ENCODE data around the gene CST3. TPM values are rescaled to one million over a fixed set of nuclear protein-coding genes. Genes with fewer than 3 reads are reported as not detected.

CST3 gene
- total and polyA plus RNA-seq, 7 donors = 344 to 1,250 (median 693) TPM

- Histone ChIP-seq H3K4me3 (no peak overlapping the region), H3K4me1 (no peaks in the 10 kb centered on the region), H3K9me3 (no peaks in the 10 kb centered on the region), H3K36me3 (no peaks in the 10 kb centered on the region), H3K27me3 (no peaks in the 10 kb centered on the region), H3K27ac (no peak overlapping the region)
- intact Hi-C loops (cut with DNase I) = no loop called here
- no peak for DNase-seq
- 70 to 72% methylated on average over 5 of the region's 5 CpGs for WGBS, 2 donors
- no peak for TF ChIP-seq EP300 (IDR thresholded peaks at IDR 0.05)
- TF ChIP-seq CTCF (IDR thresholded peaks at IDR 0.05) = no peak
- no peak for TF ChIP-seq POLR2AphosphoS5 (IDR thresholded peaks at IDR 0.05)
- TF ChIP-seq POLR2A (IDR thresholded peaks at IDR 0.05) = no peak
Observed at GRCh38 chr20:23584434-23585199, 53.1 kb downstream of the CST3 start.

Other genes with a start within 250 kb of the CST3 start
- 10 to 100 TPM; 14.4 to 22.9 (median 20.9) TPM for gene NAPB, start 216.5 kb downstream of the CST3 start, total RNA-seq
- 1 to 10 TPM; 3.9 to 6.4 (median 4.2) TPM for gene NAPB, start 216.5 kb downstream of the CST3 start, polyA plus RNA-seq
- gene CSTL1, start 198.3 kb downstream of the CST3 start, total RNA-seq = not detected
- gene CSTL1, start 198.3 kb downstream of the CST3 start, polyA plus RNA-seq = not detected
- not detected for gene CST11, start 185.1 kb downstream of the CST3 start, total RNA-seq
- not detected for gene CST11, start 185.1 kb downstream of the CST3 start, polyA plus RNA-seq
- gene CST8, start 146.8 kb downstream of the CST3 start, total RNA-seq = not detected
- gene CST8, start 146.8 kb downstream of the CST3 start, polyA plus RNA-seq = not detected
- gene CST9L, start 69.5 kb downstream of the CST3 start, total RNA-seq = not detected
- not detected for gene CST9L, start 69.5 kb downstream of the CST3 start, polyA plus RNA-seq
- gene CST9, start 32.0 kb downstream of the CST3 start, total RNA-seq = not detected
- gene CST9, start 32.0 kb downstream of the CST3 start, polyA plus RNA-seq = not detected
- not detected for gene CST4, start 51.1 kb upstream of the CST3 start, total RNA-seq
- not detected for gene CST4, start 51.1 kb upstream of the CST3 start, polyA plus RNA-seq
- gene CST1, start 113.0 kb upstream of the CST3 start, total RNA-seq = not detected
- gene CST1, start 113.0 kb upstream of the CST3 start, polyA plus RNA-seq = under 1 TPM in 1 of 3 donors, not detected in 2; 0.48 TPM
- gene CST2, start 188.8 kb upstream of the CST3 start, total RNA-seq = not detected
- under 1 TPM in 1 of 3 donors, not detected in 2; 0.28 TPM for gene CST2, start 188.8 kb upstream of the CST3 start, polyA plus RNA-seq
- not detected for gene CST5, start 241.8 kb upstream of the CST3 start, total RNA-seq
- not detected for gene CST5, start 241.8 kb upstream of the CST3 start, polyA plus RNA-seq